Endometrial microvascular endothelial cells (primary cell): Measurements from ENCODE around the gene INTS1. TPM values are rescaled to one million over a fixed set of nuclear protein-coding genes. Genes with fewer than 3 reads are reported as not detected.
"Not testable (repeated sequence)": the region's sequence is repeated elsewhere in the genome, so short reads cannot be mapped to it uniquely, and the experiment has no call there.

Experiments
- in situ Hi-C: cut with HindIII; loops from 2 replicates; pipeline ENCODE4 v1.10.0; 2017; ENCODE audit warnings: low sequenced_read_pairs, low pct_unique_long_range_greater_than_20kb; ENCODE audit errors: inconsistent ontology term
- total RNA-seq: library from RNA; depleted of rRNA; stranded (reverse); fragments of >200 nt; gene quantifications from one replicate; pipeline ENCODE4 v1.2.3, GENCODE V29; 2015; ENCODE audit errors: inconsistent ontology term

Gene INTS1
- total RNA-seq, 1 donor from 2014 or later, result 70.4 TPM

DNA sequence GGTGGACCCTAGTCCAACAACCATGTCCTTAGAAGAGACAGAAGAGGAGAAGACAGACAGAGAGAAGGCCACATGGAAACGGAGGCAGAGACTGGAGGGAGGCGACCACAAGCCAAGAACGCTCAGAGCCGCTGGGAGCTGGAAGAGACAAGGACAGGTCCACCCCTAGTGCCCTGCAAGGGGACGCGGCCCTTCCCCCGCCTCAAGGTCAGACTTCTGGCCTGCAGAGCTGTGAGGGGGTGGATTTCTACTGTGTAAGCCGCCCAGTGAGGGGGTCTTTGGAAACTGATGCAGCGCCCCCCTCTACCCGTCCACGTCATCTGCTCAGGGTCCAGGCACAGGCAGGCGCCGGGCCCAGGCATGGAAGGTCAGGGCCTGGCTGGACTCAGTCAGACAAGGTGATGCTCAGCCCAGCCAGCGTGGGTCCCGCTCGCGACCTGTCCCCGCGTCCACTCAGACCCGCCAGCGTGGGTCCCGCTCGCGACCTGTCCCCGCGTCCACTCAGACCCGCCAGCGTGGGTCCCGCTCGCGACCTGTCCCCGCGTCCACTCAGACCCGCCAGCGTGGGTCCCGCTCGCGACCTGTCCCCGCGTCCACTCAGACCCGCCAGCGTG lies 60.5 kb downstream of the INTS1 start:
- in situ Hi-C loops, result not testable (repeated sequence)

- in situ Hi-C loops, result no loop called here
These were observed 61.6 kb downstream of the INTS1 start for GRCh38 chr7:1442355-1443124.

GRCh38 chr7:1441615-1442354 lies 62.4 kb downstream of the INTS1 start:
- in situ Hi-C loops, result no loop called here

GRCh38 chr7:1440620-1441019 lies 63.6 kb downstream of the INTS1 start:
- in situ Hi-C loops, result no loop called here

- in situ Hi-C loops, result no loop called here
These were observed 64.5 kb downstream of the INTS1 start for GRCh38 chr7:1439373-1440363.

GRCh38 chr7:1438821-1439220 lies 65.4 kb downstream of the INTS1 start:
- in situ Hi-C loops, result no loop called here

DNA sequence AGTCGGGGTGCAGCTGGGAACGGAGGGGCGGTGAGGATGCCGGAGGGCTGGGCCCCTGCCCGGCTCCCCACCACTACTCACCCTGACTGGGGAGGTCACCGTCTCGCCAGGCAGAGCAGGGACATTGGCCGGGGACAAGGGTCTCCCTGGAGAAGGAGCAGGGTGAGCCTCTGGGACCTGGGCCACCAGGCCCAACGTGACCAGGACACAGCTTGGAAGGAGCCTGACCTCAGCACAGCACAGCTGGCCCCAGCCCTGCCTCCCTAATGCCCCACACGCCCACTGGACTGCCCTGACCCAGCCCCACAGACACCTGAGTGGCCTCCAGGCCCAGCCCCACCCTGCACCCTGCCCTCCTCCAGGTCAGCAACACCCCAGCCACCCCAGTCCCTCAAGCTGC lies 66.0 kb downstream of the INTS1 start:
- in situ Hi-C loops, result no loop called here

DNA sequence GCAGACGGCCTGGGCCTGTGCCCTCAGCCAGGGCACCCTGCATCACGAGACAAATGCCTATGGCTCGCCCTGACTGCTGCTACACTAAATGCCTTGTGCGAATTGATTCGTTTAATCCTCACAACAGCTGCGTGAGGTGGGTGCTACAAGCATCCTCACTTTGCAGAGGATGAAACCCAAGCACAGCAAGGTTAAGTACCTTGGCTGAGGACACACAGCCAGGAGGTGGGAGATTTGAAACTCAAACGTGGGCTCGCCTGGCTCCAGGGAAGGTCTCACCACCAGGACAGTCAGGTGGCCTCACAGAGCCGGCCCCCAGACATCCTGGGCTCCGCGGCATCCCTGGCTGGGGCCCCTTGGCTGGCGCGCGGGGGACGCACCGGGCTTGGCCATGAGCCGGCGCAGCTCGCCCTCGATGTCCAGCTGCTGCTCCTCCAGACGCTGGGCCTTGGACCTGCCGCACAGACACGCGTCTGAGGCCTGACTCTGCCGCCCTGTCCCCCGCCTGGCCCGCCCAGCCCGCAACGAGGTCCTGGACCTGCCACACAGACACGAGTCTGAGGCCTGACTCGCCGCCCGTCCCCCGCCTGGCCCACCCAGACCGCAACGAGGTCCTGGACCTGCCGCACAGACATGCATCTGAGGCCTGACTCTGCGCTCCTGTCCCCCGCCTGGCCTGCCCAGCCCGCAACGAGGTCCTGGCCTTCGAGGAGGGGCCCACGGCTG lies 66.9 kb downstream of the INTS1 start:
- in situ Hi-C loops, result no loop called here

GRCh38 chr7:1436608-1437007 lies 67.6 kb downstream of the INTS1 start:
- in situ Hi-C loops, result no loop called here

- in situ Hi-C loops, result no loop called here
These were observed 69.1 kb downstream of the INTS1 start for GRCh38 chr7:1434891-1435670.

DNA sequence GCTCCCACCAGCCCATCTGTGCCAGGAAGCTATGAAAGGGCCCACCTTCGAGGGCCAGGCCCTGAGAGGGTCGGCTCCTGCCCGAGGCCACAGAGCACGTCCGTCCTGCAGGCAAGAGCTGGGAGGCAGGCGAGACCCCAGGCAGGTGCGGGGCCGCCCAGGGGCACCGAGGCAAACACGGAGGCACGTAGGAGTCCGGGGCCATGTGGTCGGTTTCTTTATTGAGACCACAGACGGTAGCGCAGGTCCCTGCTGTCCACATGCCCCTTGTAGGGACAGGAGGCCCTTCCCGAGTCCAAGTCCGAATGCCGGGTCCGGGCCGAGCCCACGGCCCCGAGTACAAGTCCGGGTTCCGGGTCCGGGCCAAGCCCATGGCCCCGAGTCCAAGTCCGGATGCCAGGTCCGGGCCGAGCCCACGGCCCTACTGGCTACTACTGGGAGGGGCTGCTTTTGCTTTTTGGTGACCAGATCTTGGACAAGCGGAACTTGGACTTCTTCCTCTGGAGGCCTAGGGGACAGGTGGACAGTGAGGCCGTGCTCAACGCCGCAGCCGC lies 69.9 kb downstream of the INTS1 start:
- in situ Hi-C loops, result no loop called here

- in situ Hi-C loops, result no loop called here
These were observed 70.9 kb downstream of the INTS1 start for GRCh38 chr7:1433128-1433920.

DNA sequence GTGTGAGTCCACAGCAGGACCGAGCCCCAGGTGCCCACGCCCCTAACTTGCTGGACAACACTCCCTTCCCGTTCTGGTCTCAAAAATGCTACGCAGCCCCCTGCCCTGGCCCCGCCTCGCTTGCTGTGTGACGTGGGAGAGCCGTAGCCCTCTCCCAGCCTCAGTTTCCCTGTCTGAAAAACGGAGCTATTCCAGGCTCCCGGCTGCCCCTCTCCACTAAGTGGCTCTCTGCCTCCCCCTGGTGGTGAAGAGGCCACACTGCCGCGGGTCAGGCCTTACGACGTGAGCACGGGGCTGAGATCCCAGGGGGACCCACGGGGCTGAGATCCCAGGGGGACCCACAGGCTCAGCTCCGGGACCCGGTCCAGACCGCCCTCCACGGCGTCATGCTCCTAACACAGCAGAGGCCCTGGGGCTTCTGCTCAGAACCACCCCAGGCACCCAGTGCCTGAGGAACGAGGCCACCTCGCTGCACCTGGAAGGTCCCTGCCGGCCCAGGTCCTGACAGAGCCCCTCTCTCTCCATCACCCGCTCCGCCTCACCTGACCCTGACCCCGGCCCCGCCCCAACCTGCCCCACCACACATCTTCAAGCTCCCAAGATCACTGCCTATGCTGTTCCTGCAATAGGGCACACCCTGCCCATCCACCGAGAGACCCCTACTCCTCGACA lies 71.6 kb downstream of the INTS1 start:
- in situ Hi-C loops, result no loop called here

DNA sequence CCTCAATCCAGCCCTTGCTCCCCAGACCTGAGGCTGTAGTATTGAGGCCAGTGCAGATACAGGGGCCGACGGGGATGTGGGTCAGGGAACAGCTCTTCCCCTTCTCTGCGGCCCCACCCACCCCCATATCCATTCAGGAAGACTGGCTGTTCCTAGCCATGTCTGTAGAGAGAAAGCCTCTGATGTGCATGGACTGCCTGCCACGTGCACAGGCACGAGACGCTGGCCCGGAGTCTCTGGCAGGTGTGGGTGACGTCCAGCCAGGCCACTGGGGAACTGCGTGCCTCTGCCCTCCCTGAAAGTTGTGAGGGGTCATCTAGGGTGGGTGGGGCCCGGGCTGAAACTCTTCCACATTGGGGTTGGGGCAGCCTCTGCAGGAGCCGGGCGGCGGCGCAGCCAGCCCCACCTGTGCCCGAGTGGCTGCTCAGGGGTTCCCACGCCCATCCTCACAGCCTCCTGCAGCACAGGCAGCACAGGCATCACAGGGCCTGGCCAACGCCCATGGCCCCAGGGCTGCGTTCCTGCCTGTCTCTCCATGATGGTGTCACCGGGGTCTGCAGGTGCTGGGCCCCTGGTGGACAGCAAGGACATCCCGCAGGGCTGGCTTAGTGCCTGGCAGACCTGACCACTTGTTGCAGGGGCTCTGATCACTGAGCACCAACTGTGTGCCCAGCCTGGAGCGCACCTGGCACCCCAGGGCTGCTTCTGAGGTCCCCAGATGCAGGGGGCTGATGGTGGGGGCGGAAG lies 72.4 kb downstream of the INTS1 start:
- in situ Hi-C loops, result no loop called here

- in situ Hi-C loops, result no loop called here
These were observed 73.0 kb downstream of the INTS1 start for GRCh38 chr7:1431226-1431625.
